ENCODE measurements around the gene PEMT. TPM values are rescaled to one million over a fixed set of nuclear protein-coding genes. Genes with fewer than 3 reads are reported as not detected.

The PEMT gene
- total and polyA plus RNA-seq, 9 of the 15 experiments (the other 6 are each of a cell fraction or from before 2014, with no cell fraction given): 1.4 to 36.4 (median 13.6) TPM

DNA sequence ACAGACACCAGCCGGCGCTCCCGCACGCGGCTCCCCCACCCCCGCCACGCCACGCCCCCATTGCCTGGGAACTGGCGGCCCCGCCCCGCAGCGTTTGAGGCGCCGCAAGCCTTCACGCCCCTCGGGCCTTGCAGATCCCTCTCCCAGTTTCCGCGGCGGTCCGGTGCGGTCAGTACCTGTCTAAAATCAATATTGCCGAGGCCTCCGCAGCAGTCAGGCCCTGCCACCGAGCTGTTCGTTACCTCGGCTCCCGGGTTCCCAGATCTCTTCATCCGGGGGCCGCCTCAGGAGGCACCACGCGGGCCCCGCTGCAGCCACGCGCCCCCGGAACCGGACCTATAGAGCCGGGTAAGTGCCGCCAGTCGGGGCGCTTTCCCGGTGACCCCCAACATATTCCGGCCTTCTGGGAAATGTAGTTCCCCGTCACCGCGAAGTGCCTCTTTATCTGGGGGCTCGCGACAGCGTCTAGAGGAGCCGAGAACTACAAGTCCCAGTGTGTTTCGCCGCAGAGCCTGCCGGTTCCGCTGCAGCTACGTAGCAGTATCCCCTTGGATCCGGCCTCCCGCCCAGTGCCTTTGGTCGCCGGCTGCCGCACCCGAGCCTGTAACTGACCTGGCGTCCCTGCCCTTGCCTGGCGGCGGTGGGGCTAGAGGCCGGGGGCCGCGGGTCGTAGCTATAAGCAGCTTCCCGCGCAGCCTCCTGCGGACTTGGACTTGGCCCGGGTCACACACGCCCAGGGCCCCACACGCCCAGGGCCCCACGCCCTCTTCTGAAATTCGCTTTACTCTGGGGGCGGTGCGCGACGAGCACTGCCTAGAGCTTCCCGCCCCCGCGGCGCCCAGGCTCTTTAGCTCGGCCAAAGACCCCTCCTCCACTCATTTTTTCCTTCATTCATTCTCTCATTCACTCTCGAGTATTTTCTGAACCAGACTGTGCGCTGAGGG lies at the start of gene PEMT (continued):
- TF ChIP-seq, protein P1, sequence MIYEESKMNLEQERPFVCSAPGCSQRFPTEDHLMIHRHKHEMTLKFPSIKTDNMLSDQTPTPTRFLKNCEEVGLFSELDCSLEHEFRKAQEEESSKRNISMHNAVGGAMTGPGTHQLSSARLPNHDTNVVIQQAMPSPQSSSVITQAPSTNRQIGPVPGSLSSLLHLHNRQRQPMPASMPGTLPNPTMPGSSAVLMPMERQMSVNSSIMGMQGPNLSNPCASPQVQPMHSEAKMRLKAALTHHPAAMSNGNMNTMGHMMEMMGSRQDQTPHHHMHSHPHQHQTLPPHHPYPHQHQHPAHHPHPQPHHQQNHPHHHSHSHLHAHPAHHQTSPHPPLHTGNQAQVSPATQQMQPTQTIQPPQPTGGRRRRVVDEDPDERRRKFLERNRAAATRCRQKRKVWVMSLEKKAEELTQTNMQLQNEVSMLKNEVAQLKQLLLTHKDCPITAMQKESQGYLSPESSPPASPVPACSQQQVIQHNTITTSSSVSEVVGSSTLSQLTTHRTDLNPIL (CRISPR knock-in tag; IDR thresholded peaks at IDR 0.05): no peak
- TF ChIP-seq, protein P2, sequence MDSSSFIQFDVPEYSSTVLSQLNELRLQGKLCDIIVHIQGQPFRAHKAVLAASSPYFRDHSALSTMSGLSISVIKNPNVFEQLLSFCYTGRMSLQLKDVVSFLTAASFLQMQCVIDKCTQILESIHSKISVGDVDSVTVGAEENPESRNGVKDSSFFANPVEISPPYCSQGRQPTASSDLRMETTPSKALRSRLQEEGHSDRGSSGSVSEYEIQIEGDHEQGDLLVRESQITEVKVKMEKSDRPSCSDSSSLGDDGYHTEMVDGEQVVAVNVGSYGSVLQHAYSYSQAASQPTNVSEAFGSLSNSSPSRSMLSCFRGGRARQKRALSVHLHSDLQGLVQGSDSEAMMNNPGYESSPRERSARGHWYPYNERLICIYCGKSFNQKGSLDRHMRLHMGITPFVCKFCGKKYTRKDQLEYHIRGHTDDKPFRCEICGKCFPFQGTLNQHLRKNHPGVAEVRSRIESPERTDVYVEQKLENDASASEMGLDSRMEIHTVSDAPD (CRISPR knock-in tag; IDR thresholded peaks at IDR 0.05): no peak
- TF ChIP-seq SMAD3 (CRISPR knock-in tag; conservative IDR thresholded peaks at IDR 0.05): peak; percentile 53; the same call in 1 of the 2 replicates
- no peak for TF ChIP-seq ZNF184 (CRISPR knock-in tag; IDR thresholded peaks at IDR 0.05)
- TF ChIP-seq, protein P3, sequence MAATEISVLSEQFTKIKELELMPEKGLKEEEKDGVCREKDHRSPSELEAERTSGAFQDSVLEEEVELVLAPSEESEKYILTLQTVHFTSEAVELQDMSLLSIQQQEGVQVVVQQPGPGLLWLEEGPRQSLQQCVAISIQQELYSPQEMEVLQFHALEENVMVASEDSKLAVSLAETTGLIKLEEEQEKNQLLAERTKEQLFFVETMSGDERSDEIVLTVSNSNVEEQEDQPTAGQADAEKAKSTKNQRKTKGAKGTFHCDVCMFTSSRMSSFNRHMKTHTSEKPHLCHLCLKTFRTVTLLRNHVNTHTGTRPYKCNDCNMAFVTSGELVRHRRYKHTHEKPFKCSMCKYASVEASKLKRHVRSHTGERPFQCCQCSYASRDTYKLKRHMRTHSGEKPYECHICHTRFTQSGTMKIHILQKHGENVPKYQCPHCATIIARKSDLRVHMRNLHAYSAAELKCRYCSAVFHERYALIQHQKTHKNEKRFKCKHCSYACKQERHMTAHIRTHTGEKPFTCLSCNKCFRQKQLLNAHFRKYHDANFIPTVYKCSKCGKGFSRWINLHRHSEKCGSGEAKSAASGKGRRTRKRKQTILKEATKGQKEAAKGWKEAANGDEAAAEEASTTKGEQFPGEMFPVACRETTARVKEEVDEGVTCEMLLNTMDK (IDR thresholded peaks at IDR 0.05; ENCODE audit: borderline replicate concordance, insufficient read depth, low read depth, low read length, poor library complexity, severe bottlenecking): peak; percentile 47
- TF ChIP-seq PHF21A (IDR thresholded peaks at IDR 0.05; ENCODE audit: borderline replicate concordance, low read depth): no peak
- TF ChIP-seq PHB (CRISPR knock-in tag; IDR thresholded peaks at IDR 0.05): no peak
- no peak for TF ChIP-seq RFX1 (IDR thresholded peaks at IDR 0.05)
- 0 out of 2 replicates have a peak, but pooled peaks have one; percentile 40 for TF ChIP-seq ZNF239 (CRISPR knock-in tag; IDR thresholded peaks at IDR 0.05)
- peak; percentile 86; the same call in 1 of the 2 replicates for TF ChIP-seq XRCC5 (IDR thresholded peaks at IDR 0.05; ENCODE audit: low read depth, low read length)
- TF ChIP-seq, protein P4, sequence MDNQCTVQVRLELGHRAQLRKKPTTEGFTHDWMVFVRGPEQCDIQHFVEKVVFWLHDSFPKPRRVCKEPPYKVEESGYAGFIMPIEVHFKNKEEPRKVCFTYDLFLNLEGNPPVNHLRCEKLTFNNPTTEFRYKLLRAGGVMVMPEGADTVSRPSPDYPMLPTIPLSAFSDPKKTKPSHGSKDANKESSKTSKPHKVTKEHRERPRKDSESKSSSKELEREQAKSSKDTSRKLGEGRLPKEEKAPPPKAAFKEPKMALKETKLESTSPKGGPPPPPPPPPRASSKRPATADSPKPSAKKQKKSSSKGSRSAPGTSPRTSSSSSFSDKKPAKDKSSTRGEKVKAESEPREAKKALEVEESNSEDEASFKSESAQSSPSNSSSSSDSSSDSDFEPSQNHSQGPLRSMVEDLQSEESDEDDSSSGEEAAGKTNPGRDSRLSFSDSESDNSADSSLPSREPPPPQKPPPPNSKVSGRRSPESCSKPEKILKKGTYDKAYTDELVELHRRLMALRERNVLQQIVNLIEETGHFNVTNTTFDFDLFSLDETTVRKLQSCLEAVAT (IDR thresholded peaks at IDR 0.05): 0 out of 4 replicates have a peak, but pooled peaks of 1 of the 2 experiments have one; percentile 28
- TF ChIP-seq FOXP1 (CRISPR knock-in tag; IDR thresholded peaks at IDR 0.05): no peak; the same call in none of the 2 replicates
- TF ChIP-seq NBN (IDR thresholded peaks at IDR 0.05; ENCODE audit: low read depth): peak; percentile 36; the same call in 1 of the 2 replicates
- TF ChIP-seq, protein P5, sequence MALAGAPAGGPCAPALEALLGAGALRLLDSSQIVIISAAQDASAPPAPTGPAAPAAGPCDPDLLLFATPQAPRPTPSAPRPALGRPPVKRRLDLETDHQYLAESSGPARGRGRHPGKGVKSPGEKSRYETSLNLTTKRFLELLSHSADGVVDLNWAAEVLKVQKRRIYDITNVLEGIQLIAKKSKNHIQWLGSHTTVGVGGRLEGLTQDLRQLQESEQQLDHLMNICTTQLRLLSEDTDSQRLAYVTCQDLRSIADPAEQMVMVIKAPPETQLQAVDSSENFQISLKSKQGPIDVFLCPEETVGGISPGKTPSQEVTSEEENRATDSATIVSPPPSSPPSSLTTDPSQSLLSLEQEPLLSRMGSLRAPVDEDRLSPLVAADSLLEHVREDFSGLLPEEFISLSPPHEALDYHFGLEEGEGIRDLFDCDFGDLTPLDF (CRISPR knock-in tag; IDR thresholded peaks at IDR 0.05): peak; percentile 45; the same call in 1 of the 2 replicates
- no peak for TF ChIP-seq GATAD2A (IDR thresholded peaks at IDR 0.05)
- TF ChIP-seq, protein P6, sequence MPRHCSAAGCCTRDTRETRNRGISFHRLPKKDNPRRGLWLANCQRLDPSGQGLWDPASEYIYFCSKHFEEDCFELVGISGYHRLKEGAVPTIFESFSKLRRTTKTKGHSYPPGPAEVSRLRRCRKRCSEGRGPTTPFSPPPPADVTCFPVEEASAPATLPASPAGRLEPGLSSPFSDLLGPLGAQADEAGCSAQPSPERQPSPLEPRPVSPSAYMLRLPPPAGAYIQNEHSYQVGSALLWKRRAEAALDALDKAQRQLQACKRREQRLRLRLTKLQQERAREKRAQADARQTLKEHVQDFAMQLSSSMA (CRISPR knock-in tag; IDR thresholded peaks at IDR 0.05): no peak
- TF ChIP-seq KAT7 (CRISPR knock-in tag; IDR thresholded peaks at IDR 0.05; ENCODE audit: borderline replicate concordance): 0 out of 2 replicates have a peak, but pooled peaks have one; percentile 75
- no peak for TF ChIP-seq SMARCE1 (IDR thresholded peaks at IDR 0.05)
- peak; percentile 66 for TF ChIP-seq ELF1 (tag; IDR thresholded peaks at IDR 0.05)

Data from K562 (cell line).